ENCODE data around the gene GPR162. TPM values are rescaled to one million over a fixed set of nuclear protein-coding genes. Genes with fewer than 3 reads are reported as not detected.

Gene GPR162
- polyA plus RNA-seq, 2 of the 4 experiments (the other 2 are of a cell fraction): 1.7 to 1.8 TPM

GRCh38 chr12:6842075-6842474 is 20.5 kb downstream of the GPR162 start:
- Histone ChIP-seq H3K27ac (no peak overlapping the region), H3K4me2 (no peak overlapping the region), H3K4me3 (no peak overlapping the region), H3K9me3 (no peaks in the 10 kb centered on the region), H3K4me1 (no peaks in the 10 kb centered on the region)
- CTCF ChIA-PET: interaction anchor here (0.6 to 29.8 kb wide), 6 partner anchors 10 to 190 kb away, joined by 3 to 306 read pairs (median 31); partner anchors contain the start of genes MLF2 and P3H3
- TF ChIP-seq CHD4 (IDR thresholded peaks at IDR 0.05; ENCODE audit: borderline replicate concordance): no peak
- no peak for TF ChIP-seq NPAS2 (CRISPR knock-in tag; IDR thresholded peaks at IDR 0.05; ENCODE audit: borderline replicate concordance)
- no peak for TF ChIP-seq TP53 (CRISPR knock-in tag; IDR thresholded peaks at IDR 0.05)
- no peak for TF ChIP-seq CTCF (IDR thresholded peaks at IDR 0.05)
- TF ChIP-seq FOSL2 (IDR thresholded peaks at IDR 0.05): no peak
- TF ChIP-seq FOSL2 (CRISPR knock-in tag; IDR thresholded peaks at IDR 0.05): no peak
- TF ChIP-seq JUNB (IDR thresholded peaks at IDR 0.05): no peak
- TF ChIP-seq EP300 (IDR thresholded peaks at IDR 0.05): no peak
- TF ChIP-seq MAX (IDR thresholded peaks at IDR 0.05): no peak
- no peak for TF ChIP-seq ZSCAN20 (CRISPR knock-in tag; IDR thresholded peaks at IDR 0.05)
- TF ChIP-seq, protein P1, sequence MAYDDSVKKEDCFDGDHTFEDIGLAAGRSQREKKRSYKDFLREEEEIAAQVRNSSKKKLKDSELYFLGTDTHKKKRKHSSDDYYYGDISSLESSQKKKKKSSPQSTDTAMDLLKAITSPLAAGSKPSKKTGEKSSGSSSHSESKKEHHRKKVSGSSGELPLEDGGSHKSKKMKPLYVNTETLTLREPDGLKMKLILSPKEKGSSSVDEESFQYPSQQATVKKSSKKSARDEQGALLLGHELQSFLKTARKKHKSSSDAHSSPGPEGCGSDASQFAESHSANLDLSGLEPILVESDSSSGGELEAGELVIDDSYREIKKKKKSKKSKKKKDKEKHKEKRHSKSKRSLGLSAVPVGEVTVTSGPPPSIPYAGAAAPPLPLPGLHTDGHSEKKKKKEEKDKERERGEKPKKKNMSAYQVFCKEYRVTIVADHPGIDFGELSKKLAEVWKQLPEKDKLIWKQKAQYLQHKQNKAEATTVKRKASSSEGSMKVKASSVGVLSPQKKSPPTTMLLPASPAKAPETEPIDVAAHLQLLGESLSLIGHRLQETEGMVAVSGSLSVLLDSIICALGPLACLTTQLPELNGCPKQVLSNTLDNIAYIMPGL (CRISPR knock-in tag; IDR thresholded peaks at IDR 0.05; ENCODE audit: borderline replicate concordance): no peak
- no peak for TF ChIP-seq MYC (IDR thresholded peaks at IDR 0.05; ENCODE audit: borderline replicate concordance, low read length)
- TF ChIP-seq, protein P2, sequence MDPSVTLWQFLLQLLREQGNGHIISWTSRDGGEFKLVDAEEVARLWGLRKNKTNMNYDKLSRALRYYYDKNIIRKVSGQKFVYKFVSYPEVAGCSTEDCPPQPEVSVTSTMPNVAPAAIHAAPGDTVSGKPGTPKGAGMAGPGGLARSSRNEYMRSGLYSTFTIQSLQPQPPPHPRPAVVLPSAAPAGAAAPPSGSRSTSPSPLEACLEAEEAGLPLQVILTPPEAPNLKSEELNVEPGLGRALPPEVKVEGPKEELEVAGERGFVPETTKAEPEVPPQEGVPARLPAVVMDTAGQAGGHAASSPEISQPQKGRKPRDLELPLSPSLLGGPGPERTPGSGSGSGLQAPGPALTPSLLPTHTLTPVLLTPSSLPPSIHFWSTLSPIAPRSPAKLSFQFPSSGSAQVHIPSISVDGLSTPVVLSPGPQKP (IDR thresholded peaks at IDR 0.05; ENCODE audit: low read depth, low read length): no peak
- no peak for TF ChIP-seq SREBF2 (IDR thresholded peaks at IDR 0.05)
- no peak for TF ChIP-seq BCL3 (IDR thresholded peaks at IDR 0.05)
- no peak for TF ChIP-seq PHF8 (IDR thresholded peaks at IDR 0.05; ENCODE audit: borderline replicate concordance, low read depth)
- TF ChIP-seq ZC3H11A (IDR thresholded peaks at IDR 0.05): no peak
- TF ChIP-seq HEYL (CRISPR knock-in tag; IDR thresholded peaks at IDR 0.05): no peak
- POLR2A ChIA-PET: interaction anchor here (2.0 kb wide), 1 partner anchor 10 kb away, joined by 9 read pairs; the partner anchor contains the start of genes CDCA3 and USP5
- WGBS (ENCODE audit: missing lambda C conversion rate): 95% methylated on average over 4 of the region's 4 CpGs
- DNase-seq (ENCODE audit: low read depth in 1 of 2, low spot score in 1 of 2): no peak
- no peak for FAIRE-seq
- ATAC-seq: no peak

GRCh38 chr12:6843118-6843902 is 21.7 kb downstream of the GPR162 start:
- no peak for TF ChIP-seq NR3C1 (IDR thresholded peaks at IDR 0.05)
- no peak for TF ChIP-seq HDAC2 (IDR thresholded peaks at IDR 0.05)
- TF ChIP-seq PHF8 (IDR thresholded peaks at IDR 0.05; ENCODE audit: borderline replicate concordance, low read depth): no peak
- no peak for TF ChIP-seq HOXB5 (CRISPR knock-in tag; IDR thresholded peaks at IDR 0.05)
- no peak for TF ChIP-seq FOSB (CRISPR knock-in tag; IDR thresholded peaks at IDR 0.05)
- TF ChIP-seq EP300 (IDR thresholded peaks at IDR 0.05): no peak
- TF ChIP-seq CBX8 (IDR thresholded peaks at IDR 0.05): no peak
- no peak overlapping the region for H3K4me3 ChIP-seq
- ChIA-PET CTCF (interaction anchor here (1.6 to 29.8 kb wide), 6 partner anchors 12 to 272 kb away, joined by 4 to 306 read pairs (median 32); partner anchors contain the start of genes MLF2 and P3H3), POLR2A (interaction anchor here (2.0 kb wide), 1 partner anchor 8 kb away, joined by 9 read pairs; the partner anchor contains the start of genes CDCA3 and USP5)
- DNase-seq (ENCODE audit: low read depth in 1 of 2, low spot score in 1 of 2): no peak
- no peaks in the 10 kb centered on the region for H3K4me1 ChIP-seq
- peak in 1 of 2 experiments; percentile 63; a peak in 3 of 6 replicates for ATAC-seq
- no peak for FAIRE-seq
- WGBS (ENCODE audit: missing lambda C conversion rate): 83% methylated on average over 15 of the region's 16 CpGs
- no peak overlapping the region for H3K4me2 ChIP-seq
- no peak overlapping the region for H3K27ac ChIP-seq
- H3K9me3 ChIP-seq: no peaks in the 10 kb centered on the region
